ENCODE results near the gene SMIM38.

Gene SMIM38

GRCh38 chr11:69155302-69156234, at the start of gene SMIM38:
Gene SMIM38, plus strand, starts transcription at chr11:69155935. Its CDS starts 1,912 bp downstream, at chr11:69157847.
- no peak for DNase-seq

- DNase-seq: no peak
Measured at GRCh38 chr11:69106031-69106811, 49.5 kb upstream of the SMIM38 start.

GRCh38 chr11:69107413-69107812, 48.3 kb upstream of the SMIM38 start:
- no peak for DNase-seq

- DNase-seq: no peak
Measured at GRCh38 chr11:69108030-69108429, 47.7 kb upstream of the SMIM38 start.

GRCh38 chr11:69108559-69108958, 47.2 kb upstream of the SMIM38 start:
- no peak for DNase-seq

GRCh38 chr11:69109101-69109500, 46.6 kb upstream of the SMIM38 start:
- DNase-seq: no peak

- no peak for DNase-seq
Measured at GRCh38 chr11:69110451-69110850, 45.3 kb upstream of the SMIM38 start.

- no peak for DNase-seq
Measured at GRCh38 chr11:69111624-69112542, 43.9 kb upstream of the SMIM38 start.

GRCh38 chr11:69113226-69113625, 42.5 kb upstream of the SMIM38 start:
- DNase-seq: no peak

GRCh38 chr11:69113646-69114340, 41.9 kb upstream of the SMIM38 start:
- DNase-seq: no peak

GRCh38 chr11:69114362-69114761, 41.4 kb upstream of the SMIM38 start:
- DNase-seq: no peak

- DNase-seq: no peak
Measured at GRCh38 chr11:69114811-69115523, 40.8 kb upstream of the SMIM38 start.

- no peak for DNase-seq
Measured at GRCh38 chr11:69115586-69116560, 39.9 kb upstream of the SMIM38 start.

GRCh38 chr11:69116671-69117070, 39.1 kb upstream of the SMIM38 start:
- no peak for DNase-seq

- no peak for DNase-seq
Measured at GRCh38 chr11:69119190-69119589, 36.5 kb upstream of the SMIM38 start.

- no peak for DNase-seq
Measured at GRCh38 chr11:69120096-69120875, 35.4 kb upstream of the SMIM38 start.

- DNase-seq: no peak
Measured at GRCh38 chr11:69121021-69121420, 34.7 kb upstream of the SMIM38 start.

GRCh38 chr11:69121621-69122325, 34.0 kb upstream of the SMIM38 start:
- DNase-seq: no peak

- DNase-seq: no peak
Measured at GRCh38 chr11:69122326-69122629, 33.5 kb upstream of the SMIM38 start.

All from inflammatory macrophage treated with lipopolysaccharide for 4 hours (primary cell).